NCI-H510A (cell line): ENCODE results near the gene CCDC50.

Experiments used
- DNase-seq: peaks from one replicate; lab custom pipeline; 2025; lab: John Stamatoyannopoulos, UW

The CCDC50 gene

DNA sequence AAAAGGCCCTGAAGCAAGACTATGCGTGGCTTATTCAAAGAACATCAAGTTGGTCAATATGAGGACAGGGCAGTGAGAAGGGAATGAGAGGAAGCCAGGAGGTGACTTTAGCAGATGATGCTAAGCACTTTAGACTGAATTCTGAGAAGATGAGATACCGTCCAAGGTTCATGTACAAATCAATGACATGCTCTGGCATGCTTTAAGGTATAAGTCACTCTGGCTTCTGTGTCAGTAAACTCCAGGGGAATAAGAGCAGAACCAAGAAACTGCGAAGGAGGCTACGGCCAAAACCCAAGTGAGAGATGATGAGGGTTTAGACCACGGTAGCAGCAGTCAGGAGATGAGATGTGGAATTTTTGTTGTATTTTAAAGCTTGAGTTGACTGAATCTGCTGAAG lies 8.9 kb upstream of the CCDC50 start:
- no peak for DNase-seq

DNA sequence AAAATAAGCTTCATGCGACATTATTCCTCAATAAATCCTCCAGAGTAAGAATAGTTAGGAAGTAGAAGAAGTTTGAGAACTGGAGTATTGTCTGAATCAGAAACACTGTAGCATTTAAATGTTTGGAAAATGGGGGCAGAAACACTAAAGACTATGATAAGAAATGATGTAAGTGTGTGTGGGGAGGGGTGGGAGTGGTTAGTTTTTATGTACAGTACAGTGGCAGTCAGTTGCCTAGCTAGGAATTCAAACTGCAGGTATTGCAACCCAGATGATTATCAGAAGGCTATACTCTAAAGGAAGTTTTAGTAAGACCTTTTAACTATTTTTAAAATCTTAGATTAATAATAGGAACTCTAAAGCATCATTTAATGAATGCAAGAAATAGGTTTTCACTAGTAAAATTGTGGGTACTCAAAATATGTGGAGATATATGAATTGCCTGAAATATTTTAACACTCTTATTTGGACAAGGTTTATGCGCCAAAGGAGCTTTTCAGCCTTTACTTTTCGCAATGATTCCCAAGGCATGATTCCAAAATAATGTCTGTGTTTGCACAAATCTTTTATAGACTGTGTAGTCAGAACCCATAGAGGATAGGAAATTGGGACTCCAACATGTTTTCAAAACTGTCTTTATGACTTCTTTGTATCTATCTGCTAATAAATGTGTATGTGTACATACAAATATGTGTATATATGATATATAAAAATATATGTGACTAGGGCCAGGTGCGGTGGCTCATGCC lies 8.0 kb upstream of the CCDC50 start:
- DNase-seq, result no peak

DNA sequence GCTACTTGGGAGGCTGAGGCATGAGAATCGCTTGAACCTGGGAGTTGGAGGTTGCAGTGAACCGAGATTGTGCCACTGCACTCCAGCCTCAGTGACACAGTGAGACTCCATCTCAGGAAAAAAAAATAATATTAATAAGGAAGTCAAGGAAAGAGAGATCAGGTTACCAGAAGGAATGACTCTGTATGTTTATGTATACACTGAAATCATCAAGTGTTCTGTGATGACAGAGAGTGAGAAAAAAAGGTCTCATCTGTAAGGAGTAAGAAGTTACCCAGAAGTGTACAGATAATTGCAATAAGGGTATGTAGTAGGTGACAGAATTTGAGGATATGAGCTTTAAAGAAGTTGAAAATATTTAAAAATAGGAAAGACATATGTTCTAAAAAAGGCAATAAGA lies 4.3 kb upstream of the CCDC50 start:
- no peak for DNase-seq

DNA sequence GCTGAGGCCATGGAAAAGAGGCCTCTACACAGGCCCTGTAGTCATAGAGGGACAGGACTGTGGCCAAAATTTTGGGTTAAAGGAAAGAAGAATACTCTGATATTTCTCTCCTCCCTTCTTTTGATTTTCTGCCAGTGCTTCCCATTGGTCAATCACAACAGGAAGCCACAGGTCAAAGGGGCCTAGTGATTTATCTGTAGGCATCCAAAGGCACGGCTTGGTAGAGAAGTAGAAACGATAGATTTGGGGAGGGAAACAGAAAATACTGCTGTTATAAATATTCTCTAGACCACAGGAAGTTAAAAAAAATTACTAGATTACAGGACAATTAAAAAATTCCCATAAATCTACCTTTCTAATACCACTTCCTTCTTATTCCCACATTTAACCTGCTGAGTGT lies 1.7 kb upstream of the CCDC50 start:
- DNase-seq, result no peak

DNA sequence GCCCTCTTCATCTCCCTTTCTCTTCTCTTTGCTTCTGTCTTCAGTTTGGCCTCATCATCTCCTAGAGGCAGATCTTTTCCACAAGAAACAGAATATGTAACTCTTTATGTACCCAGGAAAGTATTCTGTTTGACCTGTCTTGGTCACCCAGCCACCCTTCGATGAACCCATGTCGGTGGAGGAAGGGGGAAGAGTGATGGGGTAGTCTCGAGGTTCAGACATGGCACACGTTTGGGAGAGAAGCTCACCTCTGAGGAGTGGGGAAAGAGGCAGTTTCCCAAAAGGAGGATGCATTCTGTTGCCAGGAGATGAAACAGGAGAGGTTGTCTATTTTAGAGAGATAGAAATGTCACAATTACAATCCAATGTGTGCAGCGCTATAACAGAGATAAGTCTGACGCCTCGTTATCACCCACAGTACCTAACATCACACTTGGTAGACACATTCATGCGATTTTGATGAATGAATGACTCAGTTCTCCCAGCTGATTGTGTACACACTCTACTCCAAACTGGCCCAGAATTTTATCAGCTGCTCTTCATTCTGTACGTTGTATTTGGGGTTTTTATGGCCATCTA lies 722 bp upstream of the CCDC50 start:
- no peak for DNase-seq

DNA sequence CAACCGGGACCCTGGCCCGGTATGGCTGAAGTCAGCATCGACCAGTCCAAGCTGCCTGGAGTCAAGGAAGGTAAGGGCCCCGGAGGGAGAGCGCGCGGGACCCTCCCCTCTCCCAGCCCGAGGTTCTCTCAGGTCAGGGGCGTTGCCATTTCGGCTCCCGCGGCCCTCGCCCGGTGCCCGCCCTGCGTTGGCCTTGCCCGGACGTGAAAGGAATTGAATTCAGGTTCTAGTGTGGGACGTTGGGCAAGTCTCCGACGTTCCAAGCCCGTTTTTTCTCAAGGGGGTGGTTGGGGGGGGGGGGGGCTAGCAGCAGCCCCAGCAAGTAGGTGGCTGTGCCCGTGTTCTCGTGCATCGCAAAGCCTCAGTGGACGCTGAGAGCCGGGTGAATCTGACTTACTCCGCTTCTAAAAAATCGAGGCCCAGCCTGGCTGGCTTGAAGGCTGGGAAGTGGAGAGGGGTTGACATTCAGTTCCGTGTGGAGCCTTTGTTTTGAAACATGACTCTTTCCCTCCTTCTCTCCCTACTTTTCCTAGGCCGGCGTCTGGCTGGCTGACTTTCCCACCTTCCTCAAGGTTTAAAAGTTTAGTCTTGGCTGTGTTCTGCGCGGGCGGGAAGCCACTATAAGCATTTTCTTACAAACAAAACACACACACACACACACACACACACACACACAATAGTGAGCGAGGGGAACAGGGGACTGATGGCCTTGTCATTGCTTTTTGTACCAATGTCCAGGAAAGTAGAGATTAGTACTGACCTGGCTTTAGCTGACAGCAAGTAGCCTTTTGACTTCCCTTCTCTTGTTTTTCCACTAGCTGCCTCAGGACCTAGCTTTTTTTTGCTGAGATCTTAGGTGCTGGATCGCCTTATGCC lies 698 bp downstream of the CCDC50 start, which contains the start of gene UTS2B:
Gene UTS2B, minus strand, starts transcription at position 873 of the 876 bp plus-strand sequence. CDS start 48,337 bp downstream, outside the sequence.
- peak; percentile 17 for DNase-seq

DNA sequence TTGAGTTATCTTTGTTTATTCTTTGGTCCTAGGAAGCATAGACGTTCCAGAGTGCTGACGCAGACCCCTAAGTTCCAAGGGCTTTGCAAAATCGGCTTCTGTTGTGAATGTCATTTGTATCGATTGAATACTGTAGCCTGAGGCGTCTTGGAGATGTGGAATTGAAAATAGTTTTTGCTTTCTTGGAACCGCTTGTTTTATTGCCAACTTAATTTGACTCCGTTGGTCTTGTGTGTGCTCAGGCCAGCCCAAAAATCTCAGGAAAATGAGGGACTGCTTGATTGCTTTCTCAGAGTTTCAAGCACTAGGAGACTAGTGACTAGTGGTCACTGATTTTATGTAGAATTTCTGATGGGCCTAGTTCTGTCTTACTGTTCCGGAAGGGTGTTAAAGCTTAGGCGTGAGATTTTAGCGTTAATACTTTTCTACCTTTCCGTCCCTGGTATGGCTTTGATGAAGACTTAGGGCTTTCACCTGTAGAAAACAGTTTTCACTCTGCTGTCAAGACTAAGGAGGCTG lies 1.4 kb downstream of the CCDC50 start:
- no peak for DNase-seq

DNA sequence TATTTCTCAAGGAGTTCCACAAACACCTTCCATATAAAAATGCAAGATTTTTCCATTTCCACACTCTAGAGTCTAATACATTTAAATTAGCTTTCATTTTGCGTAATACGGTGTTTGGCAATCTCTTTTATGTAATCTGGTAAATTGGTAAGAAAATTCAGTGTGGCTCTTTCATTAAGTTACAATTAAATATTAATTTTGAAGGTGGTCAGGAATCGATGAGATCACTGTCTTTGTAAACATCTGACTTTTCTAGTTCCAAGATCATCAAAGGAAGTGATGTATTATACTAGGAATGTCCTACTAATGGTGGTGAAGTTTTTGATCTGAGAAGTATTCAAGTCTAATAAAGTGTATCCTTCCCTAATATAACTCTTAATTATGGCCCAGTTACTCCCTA lies 2.2 kb downstream of the CCDC50 start:
- DNase-seq, result no peak

DNA sequence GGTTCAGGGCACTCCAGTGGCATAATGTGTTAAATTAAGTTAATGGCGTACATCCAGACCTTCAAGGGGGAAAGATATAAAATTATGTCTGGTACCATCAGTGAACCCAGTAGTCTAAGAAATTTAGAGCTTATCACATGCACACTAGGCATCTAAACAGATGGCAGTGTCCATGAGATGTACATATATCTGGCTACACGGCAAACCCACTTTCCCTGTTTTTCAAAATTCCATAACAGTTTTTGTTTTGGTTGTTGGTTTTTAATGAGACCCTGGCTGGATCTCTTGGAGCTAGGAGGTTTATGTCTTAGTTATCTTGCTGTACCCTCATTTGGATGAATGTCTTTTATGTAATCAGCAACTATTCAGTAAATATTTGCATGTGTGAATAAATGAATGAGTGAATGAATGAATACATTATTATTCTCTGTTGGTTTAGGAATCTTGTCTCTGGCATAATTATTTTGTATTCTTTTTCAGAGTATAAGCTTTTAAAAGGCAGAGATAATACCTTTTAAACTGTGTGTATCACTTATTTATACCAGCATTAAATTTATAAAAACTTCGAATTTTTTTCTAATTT lies 4.2 kb downstream of the CCDC50 start:
- DNase-seq, result no peak

DNA sequence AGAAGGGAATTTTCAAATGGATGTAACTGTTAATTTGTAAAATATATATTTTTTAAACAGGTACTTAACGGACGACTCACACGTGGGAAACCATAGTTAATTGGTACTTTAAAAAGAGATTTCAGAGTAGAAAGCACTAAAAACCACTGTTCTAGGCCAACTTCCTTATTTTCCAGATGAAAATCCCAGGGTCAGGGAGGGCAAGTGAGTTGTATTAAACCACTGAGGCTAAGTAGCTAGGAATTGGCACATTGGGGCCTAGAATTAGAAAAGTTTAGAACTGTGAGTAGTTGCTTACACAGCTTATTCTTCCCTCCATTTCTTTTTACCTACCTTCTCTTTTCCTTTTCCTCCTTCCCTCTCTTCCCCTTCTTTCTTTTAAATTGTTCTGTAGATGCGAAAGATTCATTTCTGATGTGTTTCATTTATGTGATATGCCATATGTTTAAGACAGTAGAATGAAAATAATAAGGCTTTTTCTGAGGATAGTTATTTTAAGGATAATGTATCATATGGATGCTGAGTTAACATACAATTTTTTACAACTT lies 5.2 kb downstream of the CCDC50 start:
- no peak for DNase-seq

DNA sequence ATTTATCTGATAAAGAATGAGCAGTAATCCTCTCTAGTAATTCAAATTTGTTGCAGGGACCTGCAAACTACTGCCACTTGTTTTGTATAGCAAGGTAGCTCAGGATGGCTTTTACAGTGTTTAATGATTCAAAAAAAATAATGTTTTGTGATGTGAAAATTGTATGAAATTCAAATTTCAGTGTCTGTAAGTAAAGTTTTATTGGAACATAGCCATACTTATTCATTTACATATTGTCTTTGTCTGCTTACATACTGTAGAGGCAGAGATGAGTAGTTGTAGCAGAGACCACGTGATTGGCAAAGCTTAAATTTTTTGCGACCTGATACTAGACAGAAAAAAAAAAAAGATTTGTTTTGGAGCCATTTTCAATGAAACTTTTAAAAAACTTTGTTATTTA lies 7.6 kb downstream of the CCDC50 start:
- DNase-seq, result no peak

DNA sequence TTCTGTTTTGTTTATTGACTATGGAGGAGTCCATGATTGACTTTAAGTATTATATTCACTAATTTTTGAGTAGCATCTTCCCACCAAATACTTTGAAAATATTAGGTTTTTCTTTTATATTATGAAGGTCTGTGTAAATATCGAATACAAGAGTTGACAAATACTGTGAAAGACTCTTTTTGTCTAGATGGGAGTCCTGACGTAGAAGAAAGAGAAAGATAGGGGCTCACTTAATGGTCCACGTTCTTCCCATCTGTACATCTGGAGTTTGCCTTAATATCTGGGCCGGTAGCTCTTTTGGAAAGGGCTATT lies 8.9 kb downstream of the CCDC50 start:
- DNase-seq, result no peak

DNA sequence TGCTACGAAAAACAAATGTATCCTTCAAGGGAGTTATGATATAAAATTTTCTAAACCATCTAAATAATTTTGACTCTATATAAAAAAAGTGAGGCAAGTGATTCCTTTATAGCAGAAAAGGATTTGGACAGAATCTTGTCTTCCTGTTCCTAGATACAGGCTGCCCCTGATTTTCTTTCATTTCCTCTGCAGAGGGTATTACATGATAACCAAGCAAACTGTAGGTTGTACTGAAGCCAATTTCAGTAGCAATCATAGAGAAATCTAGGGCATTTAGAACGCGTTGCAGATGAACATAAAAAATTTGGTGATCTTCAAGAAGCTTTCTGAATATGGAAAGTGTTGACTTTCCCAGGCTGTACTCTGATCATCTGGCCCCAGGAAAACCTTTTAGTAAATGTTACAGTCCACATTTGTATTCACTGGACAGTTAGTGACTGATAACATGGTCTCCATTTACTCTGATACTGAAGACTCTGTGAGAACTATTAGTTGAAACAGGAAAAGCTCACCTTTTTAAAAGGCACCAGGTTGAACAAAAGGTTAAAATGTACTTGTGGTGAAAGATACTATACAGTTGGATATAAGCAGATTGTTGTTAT lies 10.2 kb downstream of the CCDC50 start:
- DNase-seq, result no peak

DNA sequence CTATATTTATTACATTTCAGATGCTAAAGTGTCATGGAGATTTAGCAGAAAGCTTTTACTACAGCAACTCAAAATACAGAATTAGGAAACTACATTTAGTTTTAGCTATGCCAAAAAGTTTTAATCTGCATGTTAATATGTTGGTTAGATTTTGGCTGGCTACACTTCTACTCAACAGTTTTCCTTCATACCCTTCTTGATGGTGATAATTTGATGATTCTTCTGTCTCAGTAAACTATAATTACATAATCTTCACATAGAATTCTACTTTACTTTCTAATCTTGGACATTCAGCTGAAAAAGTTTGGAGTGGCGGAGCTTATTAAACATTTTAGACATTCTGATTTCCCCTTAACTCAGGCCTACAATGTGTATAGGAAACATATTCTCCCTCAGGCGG lies 11.2 kb downstream of the CCDC50 start:
- no peak for DNase-seq

DNA sequence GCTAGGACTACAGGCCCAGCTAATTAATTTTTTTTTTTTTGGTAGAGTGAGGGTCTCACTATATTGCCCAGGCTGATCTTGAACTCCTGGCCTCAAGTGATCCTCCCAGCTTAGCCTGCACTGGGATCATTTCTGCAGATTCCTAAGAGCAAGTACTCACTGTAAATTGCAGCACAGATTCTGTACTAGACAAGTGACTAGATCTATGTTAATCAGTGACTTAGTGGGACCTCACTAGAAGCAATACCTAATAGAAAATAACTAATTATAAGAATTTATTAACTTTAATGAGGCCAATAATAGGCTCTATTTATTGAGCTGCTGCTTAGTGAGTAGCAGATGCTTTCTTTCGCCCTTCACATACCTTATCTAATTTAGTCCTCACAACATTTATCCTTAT lies 11.8 kb downstream of the CCDC50 start:
- DNase-seq, result no peak

DNA sequence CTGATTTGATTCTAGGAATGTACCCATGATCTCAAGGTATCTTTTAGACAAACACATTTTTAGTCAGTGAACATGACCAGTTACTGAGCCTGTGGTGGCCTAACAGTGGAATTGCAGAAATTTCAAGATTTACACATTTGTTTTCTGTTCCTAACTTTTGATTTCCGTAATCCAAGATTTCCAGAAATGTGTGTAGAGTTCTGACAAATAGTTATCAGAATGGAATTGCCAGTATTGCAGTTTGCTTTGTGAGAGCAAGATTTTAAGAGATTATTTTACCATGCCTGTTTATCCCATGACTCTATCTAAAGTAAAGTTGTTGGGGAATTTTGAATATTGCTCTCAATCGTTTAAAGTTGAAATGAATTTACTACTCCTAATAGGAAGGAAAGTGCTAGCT lies 12.8 kb downstream of the CCDC50 start:
- no peak for DNase-seq

DNA sequence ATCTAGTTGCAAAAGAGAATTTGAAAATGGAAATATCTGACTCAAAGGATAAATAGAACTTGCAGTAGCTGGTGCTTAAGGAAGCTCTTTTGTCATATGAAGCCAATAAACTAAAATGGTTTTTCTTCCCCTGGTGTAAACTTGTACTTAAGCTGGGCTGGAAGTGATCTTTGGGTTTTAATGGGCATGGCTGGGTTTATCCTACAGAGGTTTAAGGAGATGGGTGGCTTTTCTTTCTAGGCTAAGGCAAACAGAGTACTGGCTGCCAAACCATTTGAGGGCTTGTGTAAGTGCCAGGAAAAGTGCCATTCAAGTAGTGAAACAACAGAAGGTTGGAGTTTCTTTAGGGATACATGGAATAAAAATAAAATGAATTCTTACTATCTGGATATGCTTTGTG lies 13.2 kb downstream of the CCDC50 start:
- no peak for DNase-seq

DNA sequence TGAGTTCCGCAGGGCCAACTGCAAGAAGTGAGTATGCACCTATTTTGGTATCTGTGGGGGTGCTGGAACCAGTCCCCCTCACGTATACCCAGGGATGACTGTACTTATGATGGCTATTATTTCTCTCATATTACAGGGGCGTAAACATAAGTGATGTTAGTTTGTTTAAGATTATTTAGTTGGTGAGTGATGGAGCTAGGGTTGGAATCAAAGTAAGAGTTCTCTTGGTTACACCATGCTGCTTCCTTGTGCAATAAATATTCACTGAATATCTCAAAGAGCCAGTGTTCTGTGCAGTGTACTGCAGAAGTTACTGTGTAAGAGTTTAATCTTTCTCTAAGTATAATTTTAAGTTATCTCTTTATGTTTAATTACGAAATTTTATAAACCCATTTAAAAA lies 13.9 kb downstream of the CCDC50 start:
- DNase-seq, result no peak

DNA sequence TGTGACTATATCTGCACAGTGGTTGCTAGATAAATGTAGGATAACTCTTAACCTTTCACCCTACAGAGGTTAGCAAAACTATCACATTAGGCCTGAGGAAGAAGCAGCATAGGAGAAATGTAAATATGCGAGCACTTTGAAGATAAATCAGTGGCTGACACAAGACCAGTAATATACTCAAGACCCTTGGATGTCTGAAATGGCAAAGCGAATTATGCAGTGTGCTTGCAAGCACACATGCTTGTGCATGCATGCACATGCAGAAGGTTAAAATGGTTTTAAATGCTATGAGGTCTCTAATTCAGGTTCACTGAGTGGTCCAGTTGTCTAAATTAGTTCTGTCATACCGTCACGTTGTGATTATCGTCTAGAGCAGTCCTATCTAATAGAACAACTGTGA lies 14.7 kb downstream of the CCDC50 start:
- no peak for DNase-seq

DNA sequence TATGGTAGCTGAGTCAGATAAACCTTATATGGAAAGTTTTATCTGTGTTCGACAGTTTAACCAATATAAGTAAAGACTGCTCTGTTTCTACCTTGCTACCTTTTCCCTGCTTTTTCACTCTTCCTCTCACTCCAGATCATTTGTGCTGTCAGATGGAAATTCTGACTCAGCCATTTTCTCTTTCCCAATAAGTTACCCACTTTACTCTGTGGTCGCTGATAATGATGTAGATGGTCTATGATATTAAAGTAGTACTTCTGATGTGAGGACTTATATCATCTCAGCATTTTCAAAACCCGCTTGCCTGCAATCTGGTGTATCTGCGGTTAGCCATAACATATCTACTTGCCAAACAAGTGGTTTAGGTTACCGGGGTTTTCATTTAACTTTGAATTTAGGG lies 16.1 kb downstream of the CCDC50 start:
- no peak for DNase-seq

DNA sequence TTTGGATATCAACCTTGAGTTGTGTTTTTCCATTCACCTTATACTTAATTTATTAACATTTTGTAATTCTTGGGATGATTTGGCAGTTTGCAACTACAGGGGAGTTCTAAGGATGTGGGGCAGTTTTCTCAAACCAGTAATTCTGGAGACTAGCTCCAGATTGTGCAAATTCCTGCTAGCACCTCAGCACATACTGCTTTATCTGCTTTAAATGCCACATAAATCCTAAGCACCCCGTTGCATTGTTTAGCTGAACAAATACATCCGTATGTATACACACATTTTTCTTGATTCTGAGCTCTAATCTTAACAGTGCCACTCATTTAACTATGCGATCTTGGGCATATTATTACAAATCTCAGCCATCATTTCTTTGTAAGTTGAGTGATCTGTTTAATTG lies 18.0 kb downstream of the CCDC50 start:
- DNase-seq, result no peak

DNA sequence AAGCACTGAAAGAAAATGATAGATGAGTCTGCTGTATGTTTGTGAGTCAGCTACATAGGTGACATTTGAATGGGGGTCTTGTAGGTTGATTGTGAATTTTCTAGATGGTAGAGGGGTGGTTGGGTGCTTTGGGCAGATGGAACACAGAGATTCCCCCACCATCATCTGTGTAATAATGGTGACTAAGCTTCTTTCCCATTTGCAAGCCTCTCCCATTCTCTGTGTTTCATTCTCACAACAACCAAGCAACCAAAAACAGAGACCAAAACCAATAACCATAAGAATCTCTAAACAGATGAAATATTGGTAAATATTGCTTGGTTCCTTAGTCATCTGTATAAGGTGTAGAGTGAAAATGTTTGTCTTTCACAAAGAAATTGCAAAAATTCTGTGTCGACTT lies 18.9 kb downstream of the CCDC50 start:
- DNase-seq, result no peak
